ENCODE data around the gene PSD4. TPM values are rescaled to one million over a fixed set of nuclear protein-coding genes. Genes with fewer than 3 reads are reported as not detected.
"Not testable (repeated sequence)": the region's sequence is repeated elsewhere in the genome, so short reads cannot be mapped to it uniquely, and the experiment has no call there.

The PSD4 gene
- total RNA-seq, 1 experiment from 2014 or later, result 0.60 TPM

GRCh38 chr2:113232740-113233139 lies 59.0 kb downstream of the PSD4 start:
- H3K4me1 ChIP-seq (ENCODE audit: insufficient read depth, low read length, poor library complexity, severe bottlenecking), result no peaks in the 10 kb centered on the region
- intact Hi-C loops (cut with micrococcal nuclease; ENCODE audit: unreplicated experiment), result no loop called here
- H3K4me3 ChIP-seq (ENCODE audit: low read depth, low read length, poor library complexity, severe bottlenecking), result no peak overlapping the region
- ChIA-PET CTCF (no interaction called here), POLR2A (ENCODE audit: low non-redundant PET) (no interaction called here)
- H3K27me3 ChIP-seq (replicated peaks; ENCODE audit: insufficient read depth, low read depth, low read length, poor library complexity), result no peaks in the 10 kb centered on the region
- H3K27ac ChIP-seq (ENCODE audit: low read depth, low read length, poor library complexity, severe bottlenecking), result no peak overlapping the region
- H3K9me3 ChIP-seq (ENCODE audit: low read depth, low read length, poor library complexity, severe bottlenecking), result no peaks in the 10 kb centered on the region
- BruUV-seq (replicated peaks), result no TSS peak
- H3K36me3 ChIP-seq (ENCODE audit: insufficient read depth, low read length, poor library complexity, severe bottlenecking), result peaks cover 3% of the 10 kb centered on the region
- DNase-seq (ENCODE audit: low spot score), result no peak
- TF ChIP-seq EZH2 (IDR thresholded peaks at IDR 0.05; ENCODE audit: borderline replicate concordance, low read depth, low read length, poor library complexity, severe bottlenecking), result no peak
- TF ChIP-seq, protein P1, sequence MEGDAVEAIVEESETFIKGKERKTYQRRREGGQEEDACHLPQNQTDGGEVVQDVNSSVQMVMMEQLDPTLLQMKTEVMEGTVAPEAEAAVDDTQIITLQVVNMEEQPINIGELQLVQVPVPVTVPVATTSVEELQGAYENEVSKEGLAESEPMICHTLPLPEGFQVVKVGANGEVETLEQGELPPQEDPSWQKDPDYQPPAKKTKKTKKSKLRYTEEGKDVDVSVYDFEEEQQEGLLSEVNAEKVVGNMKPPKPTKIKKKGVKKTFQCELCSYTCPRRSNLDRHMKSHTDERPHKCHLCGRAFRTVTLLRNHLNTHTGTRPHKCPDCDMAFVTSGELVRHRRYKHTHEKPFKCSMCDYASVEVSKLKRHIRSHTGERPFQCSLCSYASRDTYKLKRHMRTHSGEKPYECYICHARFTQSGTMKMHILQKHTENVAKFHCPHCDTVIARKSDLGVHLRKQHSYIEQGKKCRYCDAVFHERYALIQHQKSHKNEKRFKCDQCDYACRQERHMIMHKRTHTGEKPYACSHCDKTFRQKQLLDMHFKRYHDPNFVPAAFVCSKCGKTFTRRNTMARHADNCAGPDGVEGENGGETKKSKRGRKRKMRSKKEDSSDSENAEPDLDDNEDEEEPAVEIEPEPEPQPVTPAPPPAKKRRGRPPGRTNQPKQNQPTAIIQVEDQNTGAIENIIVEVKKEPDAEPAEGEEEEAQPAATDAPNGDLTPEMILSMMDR (conservative IDR thresholded peaks at IDR 0.05; ENCODE audit: low read depth, low read length), result no peak

- H3K4me3 ChIP-seq (ENCODE audit: low read depth, low read length, poor library complexity, severe bottlenecking), result no peak overlapping the region
- no peak for DNase-seq (ENCODE audit: low spot score)
- CTCF ChIA-PET, result no interaction called here
- TF ChIP-seq, protein P1 (conservative IDR thresholded peaks at IDR 0.05; ENCODE audit: low read depth, low read length), result 0 out of 2 replicates have a peak, but pooled peaks have one; percentile 16
- TF ChIP-seq EZH2 (IDR thresholded peaks at IDR 0.05; ENCODE audit: borderline replicate concordance, low read depth, low read length, poor library complexity, severe bottlenecking), result no peak
- peaks cover 5% of the 10 kb centered on the region for H3K4me1 ChIP-seq (ENCODE audit: insufficient read depth, low read length, poor library complexity, severe bottlenecking)
- H3K27me3 ChIP-seq (replicated peaks; ENCODE audit: insufficient read depth, low read depth, low read length, poor library complexity), result no peaks in the 10 kb centered on the region
- H3K36me3 ChIP-seq (ENCODE audit: insufficient read depth, low read length, poor library complexity, severe bottlenecking), result peaks cover 11% of the 10 kb centered on the region
- POLR2A ChIA-PET (ENCODE audit: low non-redundant PET), result no interaction called here
- BruUV-seq (replicated peaks), result no TSS peak
- no peak overlapping the region for H3K27ac ChIP-seq (ENCODE audit: low read depth, low read length, poor library complexity, severe bottlenecking)
- intact Hi-C loops (cut with micrococcal nuclease; ENCODE audit: unreplicated experiment), result no loop called here
- H3K9me3 ChIP-seq (ENCODE audit: low read depth, low read length, poor library complexity, severe bottlenecking), result no peaks in the 10 kb centered on the region
Observed at GRCh38 chr2:113233593-113234550, 60.1 kb downstream of the PSD4 start.

GRCh38 chr2:113234721-113235346 lies 61.1 kb downstream of the PSD4 start:
- Histone ChIP-seq H3K9me3 (ENCODE audit: low read depth, low read length, poor library complexity, severe bottlenecking) (no peaks in the 10 kb centered on the region), H3K36me3 (ENCODE audit: insufficient read depth, low read length, poor library complexity, severe bottlenecking) (peaks cover 11% of the 10 kb centered on the region), H3K4me1 (ENCODE audit: insufficient read depth, low read length, poor library complexity, severe bottlenecking) (peaks cover 13% of the 10 kb centered on the region), H3K4me3 (ENCODE audit: low read depth, low read length, poor library complexity, severe bottlenecking) (peak overlapping the region; percentile 71), H3K27me3 (replicated peaks; ENCODE audit: insufficient read depth, low read depth, low read length, poor library complexity) (no peaks in the 10 kb centered on the region), H3K27ac (ENCODE audit: low read depth, low read length, poor library complexity, severe bottlenecking) (peak overlapping the region; percentile 83)
- DNase-seq (ENCODE audit: low spot score), result no peak
- ChIA-PET POLR2A (ENCODE audit: low non-redundant PET) (no interaction called here), CTCF (interaction anchor here (1.0 kb wide), 1 partner anchor 30 kb away, joined by 4 read pairs; no protein-coding TSS in a partner anchor)
- intact Hi-C loops (cut with micrococcal nuclease; ENCODE audit: unreplicated experiment), result no loop called here
- TF ChIP-seq, protein P1 (conservative IDR thresholded peaks at IDR 0.05; ENCODE audit: low read depth, low read length), result no peak
- TSS peak; percentile 87 for BruUV-seq (replicated peaks)

- CTCF ChIA-PET, result interaction anchor here (0.6 to 1.0 kb wide), 3 partner anchors 31 to 366 kb away, joined by 3 to 4 read pairs (median 4); no protein-coding TSS in a partner anchor
- DNase-seq (ENCODE audit: low spot score), result peak; percentile 87
- peak overlapping the region; percentile 83 for H3K27ac ChIP-seq (ENCODE audit: low read depth, low read length, poor library complexity, severe bottlenecking)
- intact Hi-C loops (cut with micrococcal nuclease; ENCODE audit: unreplicated experiment); POLR2A ChIA-PET (ENCODE audit: low non-redundant PET); BruUV-seq (replicated peaks); H3K27me3 ChIP-seq (replicated peaks; ENCODE audit: insufficient read depth, low read depth, low read length, poor library complexity); H3K9me3 ChIP-seq (ENCODE audit: low read depth, low read length, poor library complexity, severe bottlenecking): not testable (repeated sequence)
- H3K4me3 ChIP-seq (ENCODE audit: low read depth, low read length, poor library complexity, severe bottlenecking), result peak overlapping the region; percentile 71
- peaks cover 20% of the 10 kb centered on the region for H3K4me1 ChIP-seq (ENCODE audit: insufficient read depth, low read length, poor library complexity, severe bottlenecking)
- peaks cover 11% of the 10 kb centered on the region for H3K36me3 ChIP-seq (ENCODE audit: insufficient read depth, low read length, poor library complexity, severe bottlenecking)
Observed at GRCh38 chr2:113235347-113236226, 61.8 kb downstream of the PSD4 start.
